Type B pancreatic cell (in vitro differentiated cells): ENCODE data around the gene KMT2D. TPM values are rescaled to one million over a fixed set of nuclear protein-coding genes. Genes with fewer than 3 reads are reported as not detected.

ENCODE experiments used
- DNase-seq: peaks from one replicate; pipeline ENCODE4 v3.0.0; 2021; ENCODE audit warnings: mixed read lengths; ENCODE audit not compliant: unreplicated experiment; ENCODE audit errors: extremely low spot score
- H3K27ac Mint-ChIP-seq: 2 replicates; pipeline ENCODE4 v1.8.0; 2021; ENCODE audit warnings: mild to moderate bottlenecking, mixed read lengths
- H3K27me3 Mint-ChIP-seq: 2 replicates; pipeline ENCODE4 v1.8.0; 2021; ENCODE audit warnings: mixed read lengths
- H3K36me3 Mint-ChIP-seq: 2 replicates; pipeline ENCODE4 v1.8.0; 2021; ENCODE audit warnings: mixed read lengths
- H3K4me1 Mint-ChIP-seq: one replicate; pipeline ENCODE4 v1.8.0; 2021; ENCODE audit warnings: mixed read lengths; ENCODE audit not compliant: unreplicated experiment
- H3K4me3 Mint-ChIP-seq: 2 replicates; pipeline ENCODE4 v1.8.0; 2021; ENCODE audit warnings: mild to moderate bottlenecking, mixed read lengths
- H3K9me3 Mint-ChIP-seq: 2 replicates; pipeline ENCODE4 v1.8.0; 2021; ENCODE audit warnings: mixed read lengths
- CTCF ChIP-seq: fragments of 200-600 bp; sonication (generic); conservative IDR thresholded peaks from 2 replicates; pipeline ENCODE4 v1.5.0; 2021; ENCODE audit warnings: antibody characterized with exemption, mild to moderate bottlenecking
- total RNA-seq: library from RNA; stranded (reverse); gene quantifications from 2 replicates; pipeline ENCODE4 v1.2.1, GENCODE V29; 2021; ENCODE audit warnings: low replicate concordance

Gene KMT2D
- total RNA-seq, 1 donor from 2014 or later = 97.6 TPM

- H3K4me1 Mint-ChIP-seq = no peaks in the 10 kb centered on the region
- H3K36me3 Mint-ChIP-seq = peaks cover 13% of the 10 kb centered on the region
- TF ChIP-seq CTCF = no peak
- no peak overlapping the region for H3K4me3 Mint-ChIP-seq
- H3K27me3 Mint-ChIP-seq = no peaks in the 10 kb centered on the region
- no peaks in the 10 kb centered on the region for H3K9me3 Mint-ChIP-seq
- peak overlapping the region; percentile 7 for H3K27ac Mint-ChIP-seq
- DNase-seq = no peak
Measured at GRCh38 chr12:49038291-49038955, 22.2 kb downstream of the KMT2D start.

GRCh38 chr12:49037947-49038237 lies 22.7 kb downstream of the KMT2D start:
- H3K27me3 Mint-ChIP-seq = no peaks in the 10 kb centered on the region
- DNase-seq = no peak
- H3K4me1 Mint-ChIP-seq = no peaks in the 10 kb centered on the region
- H3K27ac Mint-ChIP-seq = no peak overlapping the region
- no peak for TF ChIP-seq CTCF
- H3K36me3 Mint-ChIP-seq = peaks cover 11% of the 10 kb centered on the region
- no peak overlapping the region for H3K4me3 Mint-ChIP-seq
- no peaks in the 10 kb centered on the region for H3K9me3 Mint-ChIP-seq

GRCh38 chr12:49037111-49037946 lies 23.3 kb downstream of the KMT2D start:
- Mint-ChIP-seq H3K4me1 (no peaks in the 10 kb centered on the region), H3K27ac (no peak overlapping the region), H3K9me3 (no peaks in the 10 kb centered on the region), H3K4me3 (no peak overlapping the region), H3K36me3 (peaks cover 11% of the 10 kb centered on the region), H3K27me3 (no peaks in the 10 kb centered on the region)
- no peak for TF ChIP-seq CTCF
- DNase-seq = no peak

- H3K4me1 Mint-ChIP-seq = no peaks in the 10 kb centered on the region
- H3K27me3 Mint-ChIP-seq = no peaks in the 10 kb centered on the region
- no peak overlapping the region for H3K4me3 Mint-ChIP-seq
- TF ChIP-seq CTCF = no peak
- DNase-seq = no peak
- no peaks in the 10 kb centered on the region for H3K9me3 Mint-ChIP-seq
- H3K27ac Mint-ChIP-seq = no peak overlapping the region
- H3K36me3 Mint-ChIP-seq = peaks cover 12% of the 10 kb centered on the region
Measured at GRCh38 chr12:49036029-49036428, 24.6 kb downstream of the KMT2D start.

- DNase-seq = no peak
- H3K27me3 Mint-ChIP-seq = no peaks in the 10 kb centered on the region
- no peak for TF ChIP-seq CTCF
- H3K4me1 Mint-ChIP-seq = no peaks in the 10 kb centered on the region
- H3K27ac Mint-ChIP-seq = no peak overlapping the region
- peaks cover 14% of the 10 kb centered on the region for H3K36me3 Mint-ChIP-seq
- H3K9me3 Mint-ChIP-seq = no peaks in the 10 kb centered on the region
- H3K4me3 Mint-ChIP-seq = no peak overlapping the region
Measured at GRCh38 chr12:49034286-49034622, 26.3 kb downstream of the KMT2D start.
